Measurements from ENCODE around the gene RNPEPL1.

GRCh38 chr2:240615820-240616547 lies 47.7 kb downstream of the RNPEPL1 start:
- TF ChIP-seq SRF (IDR thresholded peaks at IDR 0.05; ENCODE audit: low read depth in 2 of 2, low read length in 2 of 2), result no peak
- TF ChIP-seq REST (IDR thresholded peaks at IDR 0.05; ENCODE audit: low read depth, low read length), result no peak
- TF ChIP-seq MAX (IDR thresholded peaks at IDR 0.05; ENCODE audit: low read depth, low read length), result no peak
- TF ChIP-seq CTCF (IDR thresholded peaks at IDR 0.05 in 2 of 3, conservative IDR thresholded peaks at IDR 0.05 in 1 of 3; ENCODE audit: control insufficient read depth in 2 of 3, extremely low read depth in 1 of 3, insufficient read depth in 1 of 3, low read depth in 3 of 3, low read length in 3 of 3), result no peak
- no peak for TF ChIP-seq RAD21 (IDR thresholded peaks at IDR 0.05; ENCODE audit: insufficient read depth, low read depth, low read length)
- TF ChIP-seq ETV6 (conservative IDR thresholded peaks at IDR 0.05 in 1 of 2, IDR thresholded peaks at IDR 0.05 in 1 of 2; ENCODE audit: borderline replicate concordance in 1 of 2, low read depth in 1 of 2), result no peak
- TF ChIP-seq ZNF274 (IDR thresholded peaks at IDR 0.05; ENCODE audit: insufficient read depth, insufficient read length), result no peak
- no peak for TF ChIP-seq SIN3A (IDR thresholded peaks at IDR 0.05; ENCODE audit: low read depth, low read length)
- TF ChIP-seq POLR2A (IDR thresholded peaks at IDR 0.05; ENCODE audit: low read depth, low read length), result no peak
- TF ChIP-seq ATF3 (IDR thresholded peaks at IDR 0.05; ENCODE audit: borderline replicate concordance, extremely low read depth, low read depth, low read length), result no peak
- no peak for TF ChIP-seq MYB (IDR thresholded peaks at IDR 0.05; ENCODE audit: borderline replicate concordance, low read depth, low read length)
- TF ChIP-seq EZH2 (IDR thresholded peaks at IDR 0.05; ENCODE audit: borderline replicate concordance, control insufficient read depth, low read depth, low read length), result no peak
- TF ChIP-seq ATF7 (IDR thresholded peaks at IDR 0.05; ENCODE audit: low read depth), result no peak
- TF ChIP-seq ZNF24 (IDR thresholded peaks at IDR 0.05), result no peak

Data from GM12878 (cell line).